ENCODE data around the gene LHFPL2.

The LHFPL2 gene

DNA sequence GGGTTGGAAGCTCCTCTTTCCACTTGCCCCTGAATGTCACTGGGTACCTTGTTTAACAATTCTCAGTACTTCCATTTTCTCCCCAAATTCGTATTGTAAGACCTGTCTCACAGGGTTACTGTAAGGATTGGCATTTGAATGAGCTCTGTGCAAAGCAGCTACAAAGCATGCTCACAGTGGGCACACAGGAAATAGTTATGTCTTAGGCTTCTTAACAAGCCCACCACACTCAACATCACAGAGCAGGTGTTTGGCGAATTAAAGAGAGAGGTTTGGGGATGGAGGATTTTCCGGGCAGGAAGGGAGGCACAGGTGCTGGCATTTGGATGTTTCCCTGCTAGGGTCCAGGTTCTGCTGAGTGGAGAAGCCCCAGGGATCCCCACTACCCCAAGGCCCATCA lies 17.0 kb upstream of the LHFPL2 start:
- DNase-seq = no peak

DNA sequence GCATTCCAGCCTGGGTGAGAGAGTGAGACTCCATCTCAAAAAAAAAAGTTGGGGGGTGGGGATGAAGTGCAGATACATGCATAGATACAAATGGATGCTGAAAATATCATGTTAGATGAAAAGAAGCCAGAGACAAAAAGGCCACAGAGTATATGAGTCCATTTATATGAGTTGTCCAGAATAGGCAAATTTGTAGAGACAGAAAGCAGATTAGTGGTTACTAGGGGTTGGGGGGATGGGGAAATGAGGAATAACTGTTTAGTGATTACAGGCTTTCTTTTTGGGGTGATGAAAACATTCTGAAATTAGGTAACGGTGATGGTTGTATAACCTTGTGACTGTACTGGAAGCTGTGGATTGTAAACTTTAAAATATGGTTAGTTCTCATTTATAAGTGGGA lies 13.8 kb upstream of the LHFPL2 start:
- no peak for DNase-seq

GRCh38 chr5:78661691-78662090 lies 13.1 kb upstream of the LHFPL2 start:
- DNase-seq = no peak

GRCh38 chr5:78661044-78661443 lies 12.5 kb upstream of the LHFPL2 start:
- no peak for DNase-seq

GRCh38 chr5:78660401-78660800 lies 11.8 kb upstream of the LHFPL2 start:
- DNase-seq = no peak

DNA sequence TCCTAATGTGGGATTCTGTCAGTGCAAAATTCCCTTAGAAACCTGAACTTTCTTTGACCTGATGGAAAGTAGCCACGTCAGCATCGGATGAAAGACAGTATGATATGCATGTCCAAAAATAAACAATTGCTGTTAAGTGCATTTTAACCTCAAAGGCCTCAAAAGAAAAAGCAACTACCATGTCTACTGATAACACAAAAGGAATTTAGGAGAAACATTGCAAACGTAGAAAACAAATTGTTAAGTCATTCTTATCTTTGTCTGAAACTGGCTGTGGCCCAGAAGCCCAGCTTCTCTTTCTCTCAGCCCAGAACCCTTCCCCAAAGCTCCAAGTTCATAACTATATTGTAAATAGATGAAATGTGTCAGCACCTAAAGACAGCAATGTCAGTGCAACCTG lies 11.1 kb upstream of the LHFPL2 start:
- no peak for DNase-seq

GRCh38 chr5:78659114-78659513 lies 10.5 kb upstream of the LHFPL2 start:
- DNase-seq = no peak

DNA sequence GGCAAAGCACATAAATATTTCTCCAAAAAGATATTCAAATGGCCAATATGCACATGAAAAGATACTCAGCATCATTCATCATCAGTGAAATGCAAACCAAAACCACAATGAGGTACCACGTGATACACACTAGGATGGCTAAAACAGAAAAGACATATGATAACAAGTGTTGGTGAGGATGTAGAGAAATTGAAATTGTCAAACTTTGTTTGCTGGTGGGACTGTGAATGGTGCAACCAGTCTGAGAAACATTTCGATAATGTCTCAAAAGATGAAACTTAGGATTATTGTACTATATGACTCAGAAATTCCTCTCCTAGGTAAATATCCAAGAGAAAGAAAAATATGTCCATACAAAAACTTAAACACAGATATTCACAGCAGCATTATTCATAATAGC lies 8.6 kb upstream of the LHFPL2 start:
- no peak for DNase-seq

DNA sequence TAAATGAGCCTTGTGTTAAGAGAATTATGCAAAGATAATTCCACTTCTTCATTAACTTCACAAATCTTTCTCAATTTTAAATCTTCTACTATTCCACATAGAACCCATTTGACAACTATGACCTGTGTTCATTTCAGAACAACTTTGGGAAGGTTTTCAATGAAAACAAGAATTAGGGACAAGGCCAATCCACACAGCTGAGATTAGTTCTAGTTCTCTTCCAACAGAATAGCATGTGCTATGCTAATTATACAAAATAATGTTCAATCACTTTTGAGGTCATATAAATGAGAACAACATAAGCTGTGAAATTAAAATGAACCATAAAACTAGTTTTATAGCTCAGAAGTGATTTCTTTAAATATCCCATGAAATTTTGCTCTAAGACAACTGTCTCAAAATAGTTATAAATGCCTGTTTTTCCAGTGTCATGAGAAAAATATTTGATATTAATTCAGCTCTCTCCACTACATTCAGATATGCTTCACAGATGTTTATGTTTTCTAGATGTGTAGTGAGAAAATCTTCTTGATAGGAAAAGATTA lies 7.2 kb upstream of the LHFPL2 start:
- DNase-seq = no peak

DNA sequence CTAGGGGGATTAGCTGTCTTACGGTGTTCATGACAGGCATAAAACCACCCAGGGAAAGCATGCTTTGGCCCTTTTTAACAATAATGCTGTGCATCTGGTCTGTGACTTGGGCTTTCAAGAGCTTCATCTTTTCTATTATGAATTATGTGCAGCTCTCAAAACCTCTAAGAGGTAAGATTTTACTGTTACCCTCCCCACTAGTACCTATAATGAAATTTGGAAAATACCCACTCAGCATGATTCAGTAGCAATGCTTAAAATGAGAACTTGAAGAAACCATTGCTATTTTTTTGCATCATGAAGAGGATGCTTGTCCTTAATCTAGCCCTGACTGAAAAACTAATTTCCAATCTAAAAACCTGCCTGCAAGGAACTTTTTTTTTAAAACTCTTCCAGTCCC lies 5.8 kb upstream of the LHFPL2 start:
- DNase-seq = no peak

DNA sequence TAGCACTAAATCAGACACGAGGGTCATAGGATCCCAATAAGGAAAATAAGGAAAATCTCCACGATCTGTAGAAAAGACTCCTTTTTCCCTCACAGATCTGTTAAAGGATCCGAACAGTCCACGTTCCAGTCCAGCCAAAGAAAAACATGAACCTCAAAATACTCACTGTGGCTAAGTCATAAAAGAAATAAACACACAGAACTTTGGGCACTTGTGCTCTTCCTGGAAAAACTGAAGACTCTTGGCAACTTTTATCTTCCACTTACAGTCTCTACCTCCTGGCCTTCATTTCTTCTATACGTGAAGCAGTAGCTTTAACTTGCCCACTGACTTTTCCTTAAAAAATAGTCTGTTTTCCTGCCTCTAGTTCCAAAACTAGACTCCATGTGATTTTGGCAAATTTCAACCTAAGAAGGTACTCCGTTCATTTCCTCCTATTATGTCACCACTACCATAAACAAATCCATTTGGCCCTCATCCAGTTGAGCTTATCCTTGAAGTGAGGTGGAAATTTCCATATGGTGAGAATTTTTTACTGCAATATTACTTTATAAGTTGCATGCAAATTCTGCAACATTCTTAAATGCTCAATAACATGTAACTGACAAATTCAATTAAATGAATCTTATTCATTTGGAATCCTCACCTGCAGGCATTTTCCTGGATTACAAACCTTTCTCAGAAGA lies 5.3 kb upstream of the LHFPL2 start:
- peak; percentile 14 for DNase-seq

GRCh38 chr5:78653031-78653430 lies 4.5 kb upstream of the LHFPL2 start:
- DNase-seq = no peak

GRCh38 chr5:78651468-78651867 lies 2.9 kb upstream of the LHFPL2 start:
- DNase-seq = no peak

DNA sequence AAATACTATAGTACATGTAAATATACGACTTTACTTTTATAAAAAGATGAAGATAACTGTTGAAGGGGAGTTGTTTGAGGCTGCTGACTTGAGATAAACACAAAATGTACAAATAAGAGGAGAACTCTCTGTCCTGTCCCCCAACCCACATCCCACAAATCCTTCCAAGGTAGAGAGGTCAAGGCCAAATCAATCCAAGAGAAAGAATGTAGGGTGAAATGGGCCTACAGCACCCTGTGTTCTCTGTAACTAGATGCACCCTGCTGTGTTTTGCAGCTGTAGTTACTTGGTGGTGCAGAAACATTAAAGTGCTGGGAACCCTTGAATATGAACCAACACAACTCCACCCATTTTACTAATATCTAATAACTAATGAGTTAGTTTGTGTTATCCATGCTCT lies 2.0 kb upstream of the LHFPL2 start:
- DNase-seq = no peak

DNA sequence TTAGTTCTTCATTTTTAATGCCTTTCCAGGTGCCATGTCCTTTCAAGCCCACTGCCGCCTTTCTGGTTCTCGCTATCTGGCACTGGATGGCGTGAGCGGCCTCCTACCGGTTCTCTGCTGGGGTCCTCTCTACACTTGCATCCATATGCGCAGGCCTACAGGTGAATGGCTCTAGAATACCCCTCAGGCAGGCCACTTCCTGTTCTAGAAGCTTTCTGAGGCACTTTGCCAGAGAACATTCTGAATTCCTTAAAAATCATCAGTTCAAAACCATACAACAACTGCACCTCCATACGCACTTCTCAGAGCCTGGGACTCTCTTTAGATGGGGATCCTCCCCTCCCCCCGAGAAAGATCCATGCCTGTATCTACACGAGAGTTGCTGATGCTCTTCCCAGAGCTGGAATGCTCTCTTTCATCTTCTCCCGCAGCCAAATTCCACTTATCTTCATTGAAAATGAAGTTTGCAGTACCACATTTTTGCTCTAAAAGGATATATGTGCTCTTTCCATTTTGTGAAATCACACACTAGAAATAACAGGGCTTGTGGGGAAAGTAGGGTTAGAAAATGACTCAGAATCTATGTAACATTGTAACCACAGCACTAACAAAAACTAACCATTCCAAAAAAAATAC lies 1.4 kb upstream of the LHFPL2 start:
- no peak for DNase-seq

DNA sequence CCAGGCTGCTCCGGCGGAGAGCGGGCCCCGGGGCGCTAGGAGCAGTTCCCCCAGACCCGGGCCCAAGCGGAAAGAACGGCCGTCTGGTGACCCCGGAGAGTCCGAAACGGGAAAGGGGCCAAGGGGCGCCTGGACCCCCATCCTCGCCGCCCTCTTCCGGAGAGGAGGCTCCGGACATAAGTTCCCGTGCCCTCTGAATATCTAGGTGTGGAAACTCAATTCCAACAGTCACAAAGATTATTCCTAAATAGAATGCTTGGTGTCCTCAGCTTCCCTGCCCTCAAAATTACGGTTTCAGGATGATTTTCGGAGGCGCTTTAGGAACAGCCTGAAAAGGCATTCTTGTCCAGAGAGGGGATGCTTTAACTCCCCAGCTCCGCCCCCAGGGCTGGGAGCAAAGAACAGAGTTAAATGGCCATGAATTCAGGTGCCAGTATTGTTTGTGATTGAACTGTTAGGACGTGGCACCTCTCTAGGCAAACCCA lies 681 bp upstream of the LHFPL2 start:
- DNase-seq = no peak

DNA sequence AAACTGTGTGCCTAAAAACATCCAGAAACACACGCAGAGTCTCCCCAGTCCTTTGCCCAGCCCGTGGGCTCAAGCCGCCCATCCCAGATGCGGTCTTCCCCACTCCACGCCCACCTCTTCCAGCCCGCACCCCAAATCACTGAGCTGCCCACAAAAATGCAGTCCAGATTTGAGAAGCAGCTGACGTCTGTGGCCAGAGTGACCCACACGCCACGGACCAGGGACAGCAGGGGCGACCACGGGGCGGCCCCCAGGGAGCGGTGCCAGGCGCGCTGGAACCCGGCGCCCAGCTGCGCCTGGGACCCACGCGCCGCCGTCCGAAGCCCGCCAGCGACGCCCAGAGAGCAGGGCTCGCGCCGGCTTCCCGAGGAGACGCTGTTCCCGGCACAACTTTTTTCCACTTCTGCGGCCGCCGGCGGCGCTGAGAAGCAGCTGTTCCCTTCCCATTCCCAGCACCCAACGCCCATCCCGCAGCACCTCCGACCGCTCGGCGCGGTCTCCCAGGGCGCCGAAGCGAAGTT lies 674 bp downstream of the LHFPL2 start:
- peak; percentile 14 for DNase-seq

- no peak for DNase-seq
Observed at GRCh38 chr5:78647351-78647818, 1.2 kb downstream of the LHFPL2 start.

DNA sequence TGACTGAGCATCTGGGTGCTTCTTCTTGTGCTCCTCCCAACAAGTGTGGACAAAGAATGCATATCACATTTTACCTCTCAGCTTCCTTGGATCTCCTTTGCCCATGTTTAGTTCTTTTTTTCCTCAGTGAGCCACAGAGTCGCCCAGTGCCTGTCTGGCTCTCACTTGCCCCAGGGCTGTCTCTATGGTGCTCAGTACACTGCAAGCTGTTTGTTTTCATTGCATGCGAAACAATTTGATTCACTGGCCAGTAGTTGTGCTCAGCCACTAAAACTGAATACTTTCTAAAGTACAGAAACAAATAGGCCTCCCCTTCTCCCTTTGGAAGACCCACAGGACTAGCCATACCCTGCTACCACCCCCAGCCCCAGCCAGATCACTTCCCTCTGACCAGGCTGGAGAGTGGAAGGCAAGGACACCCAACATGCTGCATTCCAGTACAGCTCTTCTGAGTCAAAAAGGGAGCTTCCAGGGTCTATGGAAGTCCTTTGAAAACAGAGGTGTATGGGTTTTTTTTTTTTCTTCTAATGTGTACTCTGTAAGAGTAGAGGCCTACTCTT lies 3.8 kb downstream of the LHFPL2 start:
- no peak for DNase-seq

- no peak for DNase-seq
Observed at GRCh38 chr5:78644129-78644528, 4.4 kb downstream of the LHFPL2 start.

DNA sequence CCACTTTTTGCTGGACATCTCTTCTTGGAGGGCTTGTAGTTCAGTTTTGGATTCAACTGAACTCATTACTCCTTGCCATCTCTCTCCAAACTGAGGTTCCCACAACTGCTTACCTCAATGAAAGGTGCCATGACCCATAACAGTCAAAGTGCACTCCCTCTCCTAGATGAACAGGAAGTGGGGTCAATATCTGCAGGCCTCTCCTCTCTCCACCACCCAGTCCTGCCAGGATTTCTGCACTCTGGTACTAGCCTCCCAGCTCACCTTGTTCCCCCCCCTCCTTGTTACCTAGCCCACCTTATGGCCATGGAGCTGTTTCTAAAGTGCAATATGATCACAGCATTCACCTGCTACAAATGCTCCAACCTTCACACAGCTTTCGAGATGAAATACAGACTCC lies 5.9 kb downstream of the LHFPL2 start:
- DNase-seq = no peak

DNA sequence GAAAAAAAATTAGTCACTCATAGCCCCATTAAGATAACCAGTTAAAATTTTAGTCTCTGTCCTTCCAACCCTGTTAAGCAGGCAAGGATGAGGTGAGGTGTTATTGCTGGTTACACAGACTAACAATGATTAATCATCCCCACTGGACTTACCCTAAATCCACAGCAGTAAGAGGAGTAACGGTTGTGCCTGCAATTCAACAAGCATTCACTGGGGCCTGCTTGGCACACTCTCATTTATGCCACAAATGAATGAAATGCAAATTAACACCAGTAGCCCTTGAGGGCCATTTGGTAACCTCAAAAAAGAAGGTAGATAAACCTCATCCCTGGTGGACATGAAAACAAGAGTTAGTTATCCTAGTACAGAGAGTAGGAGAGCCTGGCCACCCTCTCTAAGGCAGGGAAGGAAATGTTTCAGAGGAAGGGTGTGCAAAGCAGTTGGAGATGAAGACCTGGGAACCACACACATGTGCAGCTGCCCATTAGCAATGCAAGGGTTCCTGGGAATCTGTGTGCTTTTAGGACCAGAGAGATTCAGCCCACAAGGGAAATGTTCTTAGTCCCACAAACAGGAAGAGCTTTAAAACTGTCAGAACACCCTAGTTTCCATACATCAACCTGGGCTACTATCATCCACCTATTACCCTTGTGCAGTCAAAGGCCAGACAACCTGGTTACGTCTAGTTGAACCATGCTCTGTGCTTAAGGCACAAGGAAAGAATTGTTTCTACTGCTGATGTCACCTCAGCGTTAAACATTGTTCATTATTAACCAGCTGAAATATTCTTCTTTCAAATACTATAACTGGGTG lies 7.7 kb downstream of the LHFPL2 start:
- no peak for DNase-seq

- DNase-seq = no peak
Observed at GRCh38 chr5:78639791-78640190, 8.8 kb downstream of the LHFPL2 start.
